HEK293 (cell line): ENCODE measurements around the gene MAPK12.

ENCODE experiments used
- ZBTB48 ChIP-seq: fragments of 450-650 bp; formaldehyde crosslinking; IDR thresholded peaks from 2 replicates; pipeline ENCODE4 v1.5.1; 2016; ENCODE audit warnings: missing biosample characterization, missing genetic modification characterization
- ZNF747 ChIP-seq: fragments of 450-650 bp; formaldehyde crosslinking; IDR thresholded peaks from 2 replicates; pipeline ENCODE4 v1.5.1; 2016; ENCODE audit warnings: missing biosample characterization, missing genetic modification characterization

- TF ChIP-seq ZNF747 (no peak), ZBTB48 (no peak)
Observed at GRCh38 chr22:50310031-50310722, 48.7 kb upstream of the MAPK12 start.
